K562 (cell line): ENCODE results near the gene SEMA5A. TPM values are rescaled to one million over a fixed set of nuclear protein-coding genes. Genes with fewer than 3 reads are reported as not detected.

Source experiments
- ATAC-seq: fragments of 200-7000 bp; cut with Tn5 transposase; 3 replicates; pipeline ENCODE4 v1.9.1; 2020; ENCODE audit warnings: moderate library complexity
- BruUV-seq: library from RNA; stranded (reverse); fragments of 400-500 nt; replicated peaks from 2 replicates; lab custom pipeline; 2021; lab: Mats Ljungman, UMichigan
- CTCF ChIA-PET: fragments of 300-600 bp; formaldehyde crosslinking; extraction: SDS; loops from one replicate; lab custom pipeline; 2021; ENCODE audit warnings: low intra/inter-chr PET ratio; lab: Yijun Ruan, JAX
- POLR2A ChIA-PET: fragments of 300-600, 350-650 bp; sonication (Branson Sonifier 250); formaldehyde crosslinking; extraction: SDS; loops from one replicate; lab custom pipeline; 2021; ENCODE audit warnings: antibody characterized with exemption, inconsistent platforms; lab: Yijun Ruan, JAX
- DNase-seq, 4 experiments: peaks; one replicate each; pipeline versions ENCODE4 v3.0.0 to v3.0.0-alpha.2; 2011 to 2018; ENCODE audit warnings: low spot score in 3 of 4, mixed read lengths in 3 of 4; ENCODE audit errors: extremely low read depth in 1 of 4
- FAIRE-seq: peaks from 2 replicates; lab custom pipeline; 2011; peaks lifted over from hg19 to GRCh38; lab: Jason Lieb, UNC
- H2AFZ ChIP-seq: 2 replicates; pipeline ENCODE4 v1.6.0; 2011; ENCODE audit warnings: low read depth, low read length, control low read depth, inconsistent platforms
- H3K27ac ChIP-seq: fragments of 200-600 bp; 3 replicates; pipeline ENCODE4 v1.8.0; 2011; ENCODE audit warnings: low read depth, mild to moderate bottlenecking, control low read depth, inconsistent platforms, low read length, moderate library complexity, mixed read lengths; ENCODE audit errors: extremely low read depth
- H3K27me3 ChIP-seq, 2 experiments: fragments of 300-600 bp in 1 of 2; 2 replicates in 1 of 2; 3 replicates in 1 of 2; pipeline versions ENCODE4 v1.6.0 to v1.8.0; 2011; ENCODE audit warnings: inconsistent platforms in 2 of 2, low read length in 2 of 2, mild to moderate bottlenecking in 1 of 2, mixed read lengths in 1 of 2, moderate library complexity in 1 of 2; ENCODE audit not compliant: control insufficient read depth in 2 of 2, insufficient read depth in 2 of 2
- H3K36me3 ChIP-seq: fragments of 300-600 bp; 3 replicates; pipeline ENCODE4 v1.8.0; 2011; ENCODE audit warnings: mild to moderate bottlenecking, low read length, inconsistent platforms; ENCODE audit not compliant: control insufficient read depth, insufficient read depth
- H3K4me1 ChIP-seq, 2 experiments: fragments of 200-600 bp in 1 of 2; replicated peaks in 1 of 2; 2 replicates in 1 of 2; 3 replicates in 1 of 2; pipeline versions ENCODE4 v1.5.1 to v1.8.0; 2011; ENCODE audit warnings: inconsistent platforms in 2 of 2, low read length in 2 of 2, mild to moderate bottlenecking in 1 of 2, mixed read lengths in 1 of 2, moderate library complexity in 1 of 2; ENCODE audit not compliant: control insufficient read depth in 2 of 2, insufficient read depth in 2 of 2
- H3K4me2 ChIP-seq: 2 replicates; pipeline ENCODE4 v1.6.1; 2011; ENCODE audit warnings: low read length, control low read depth, inconsistent platforms, mixed read lengths; ENCODE audit not compliant: insufficient read depth
- H3K4me3 ChIP-seq: fragments of 200-600 bp; sonication (generic), shearing (Covaris generic); 2 replicates; pipeline ENCODE4 v1.5.1; 2016; ENCODE audit warnings: control low read depth, inconsistent platforms
- H3K79me2 ChIP-seq: fragments of 200-600 bp; 3 replicates; pipeline ENCODE4 v1.8.0; 2011; ENCODE audit warnings: low read length, inconsistent platforms; ENCODE audit not compliant: control insufficient read depth, insufficient read depth
- H3K9ac ChIP-seq, 2 experiments: 2 replicates each; pipeline versions ENCODE4 v1.6.0 to v1.6.1; 2011; ENCODE audit warnings: low read depth in 2 of 2, low read length in 2 of 2, control low read depth in 1 of 2, inconsistent platforms in 1 of 2, mild to moderate bottlenecking in 1 of 2, mixed read lengths in 1 of 2; ENCODE audit not compliant: insufficient read depth in 1 of 2
- H3K9me1 ChIP-seq: one replicate; pipeline ENCODE4 v1.6.0; 2011; ENCODE audit warnings: inconsistent platforms, mild to moderate bottlenecking, low read length, moderate library complexity; ENCODE audit not compliant: control insufficient read depth, insufficient read depth
- H3K9me3 ChIP-seq: replicated peaks from 2 replicates; pipeline ENCODE4 v1.5.1; 2011; ENCODE audit warnings: low read depth, low read length, inconsistent platforms; ENCODE audit not compliant: control insufficient read depth, insufficient read depth
- H4K20me1 ChIP-seq: replicated peaks from 2 replicates; pipeline ENCODE4 v1.6.1; 2011; ENCODE audit warnings: low read length, inconsistent platforms, mixed read lengths; ENCODE audit not compliant: control insufficient read depth, insufficient read depth
- BRD4 ChIP-seq: fragments of 200-600 bp; sonication (generic); IDR thresholded peaks from 2 replicates; pipeline ENCODE4 v1.6.1; 2017; ENCODE audit warnings: inconsistent platforms
- C11orf30 ChIP-seq: fragments of 450-650 bp; IDR thresholded peaks from 2 replicates; pipeline ENCODE4 v1.6.1; 2016; ENCODE audit warnings: low read depth, mild to moderate bottlenecking
- CBX5 ChIP-seq: IDR thresholded peaks from 2 replicates; pipeline ENCODE4 v1.6.1; 2014; ENCODE audit warnings: low read depth, borderline replicate concordance
- CCNT2 ChIP-seq: IDR thresholded peaks from 2 replicates; pipeline ENCODE4 v1.6.1; 2011; ENCODE audit warnings: borderline replicate concordance, low read depth, mild to moderate bottlenecking, moderate library complexity, mixed read lengths, low read length; ENCODE audit not compliant: insufficient read length; ENCODE audit errors: extremely low read depth
- CHD2 ChIP-seq: IDR thresholded peaks from 2 replicates; pipeline ENCODE4 v1.6.1; 2011; ENCODE audit warnings: low read depth, low read length
- GATAD2B ChIP-seq: fragments of 450-650 bp; IDR thresholded peaks from 2 replicates; pipeline ENCODE4 v1.6.1; 2017; ENCODE audit warnings: mild to moderate bottlenecking, borderline replicate concordance
- SP1 ChIP-seq: sonication (generic); formaldehyde crosslinking; IDR thresholded peaks from 2 replicates; pipeline ENCODE4 v1.8.1; 2022; ENCODE audit warnings: mild to moderate bottlenecking, missing genetic modification reagents
- ZNF140 ChIP-seq: fragments of 250-450 bp; sonication (Bioruptor Pico); IDR thresholded peaks from 2 replicates; pipeline ENCODE4 v1.8.0; 2021; ENCODE audit warnings: moderate library complexity, mild to moderate bottlenecking, inconsistent platforms
- WGBS: fragments of 100-300 bp; shearing (Covaris generic); methylation state at CpG from one replicate; pipeline ENCODE4 v1.1.6; 2016; ENCODE audit warnings: low coverage, mixed read lengths; ENCODE audit not compliant: insufficient coverage; ENCODE audit errors: missing lambda C conversion rate; 5-methylcytosine and 5-hydroxymethylcytosine counted together
- in situ Hi-C: fragments of 300-500 bp; cut with MboI; formaldehyde crosslinking; loops from 4 replicates; pipeline ENCODE4 v1.15.0; 2018; ENCODE audit warnings: inconsistent platforms, mixed read lengths
- intact Hi-C: fragments of 100-400 bp; cut with micrococcal nuclease; formaldehyde crosslinking; loops from 2 replicates; pipeline ENCODE4 v1.14.2; 2022
- polyA plus RNA-seq, 8 experiments: library from polyadenylated mRNA; depleted of rRNA in 4 of 8; stranded (reverse) in 5 of 8; unstranded in 3 of 8; fragments of >200 nt; fragmentation: Nextera tagmentation in 2 of 8; fragmentation: Illumina TruSeq in 1 of 8; extraction: Ambion mirVana in 2 of 8; extraction: Trizol in 1 of 8; gene quantifications; 2 replicates each; pipeline versions ENCODE4 v1.2.1 to v1.2.3, GENCODE V29; 2011 to 2014; ENCODE audit warnings: inconsistent platforms in 1 of 8, missing spikeins in 1 of 8
- total RNA-seq, 7 experiments: library from RNA; depleted of rRNA in 6 of 7; stranded (reverse); fragments of >200 nt in 6 of 7; fragmentation: Illumina TruSeq in 2 of 7; extraction: Trizol in 2 of 7; gene quantifications; 2 replicates each; pipeline versions ENCODE4 v1.2.1 to v1.2.3, GENCODE V29; 2011 to 2021; ENCODE audit warnings: low replicate concordance in 1 of 7
- TF ChIP-seq, protein P1 (sequence below): fragments of 450-650 bp; IDR thresholded peaks from 2 replicates; pipeline ENCODE4 v1.6.1; 2016; ENCODE audit warnings: mild to moderate bottlenecking, moderate library complexity
- TF ChIP-seq, protein P2 (sequence below): fragments of 150-350 bp; conservative IDR thresholded peaks from 2 replicates; pipeline ENCODE4 v1.6.1; 2014; ENCODE audit warnings: low read length

The SEMA5A gene
- total and polyA plus RNA-seq, 9 of the 15 experiments (the other 6 are each of a cell fraction or from before 2014, with no cell fraction given), result 0.02 TPM; not detected in 8

DNA sequence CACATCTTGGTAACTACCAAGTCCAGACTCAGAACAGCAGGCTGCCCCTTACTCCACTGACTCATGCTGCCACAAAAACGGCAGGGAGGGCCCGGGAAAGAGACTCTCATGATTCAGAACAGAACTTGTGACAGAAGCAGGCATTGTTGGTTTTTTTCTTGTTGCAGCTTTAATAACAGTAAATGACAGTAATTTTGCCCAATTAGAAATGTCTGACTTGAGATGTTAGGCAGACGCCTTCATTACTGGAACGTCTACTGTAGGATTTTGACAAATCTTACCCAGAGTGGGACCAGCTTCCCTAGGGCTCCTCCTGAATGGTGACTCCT lies 77.9 kb downstream of the SEMA5A start:
- ATAC-seq (no peak), DNase-seq (no peak), FAIRE-seq (no peak)
- Histone ChIP-seq H3K9me1 (no peaks in the 10 kb centered on the region), H3K4me1 (no peaks in the 10 kb centered on the region), H3K27ac (no peak overlapping the region), H2AFZ (no peak overlapping the region), H4K20me1 (no peaks in the 10 kb centered on the region), H3K9me3 (no peaks in the 10 kb centered on the region), H3K36me3 (no peaks in the 10 kb centered on the region), H3K27me3 (no peaks in the 10 kb centered on the region), H3K79me2 (no peaks in the 10 kb centered on the region), H3K4me3 (no peak overlapping the region), H3K4me2 (no peak overlapping the region), H3K9ac (no peak overlapping the region)
- intact Hi-C loops (no loop called here), in situ Hi-C loops (no loop called here)
- ChIA-PET CTCF (no interaction called here), POLR2A (interaction anchor here (1.0 to 1.1 kb wide), 2 partner anchors 10 to 17 kb away, joined by 3 to 4 read pairs; no protein-coding TSS in a partner anchor)
- BruUV-seq, result no TSS peak
- WGBS, result 1% methylated on average over 4 of the region's 4 CpGs
- TF ChIP-seq C11orf30 (no peak), SP1 (CRISPR knock-in tag) (no peak), CHD2 (no peak), GATAD2B (no peak), BRD4 (no peak), ZNF140 (CRISPR knock-in tag) (no peak), CCNT2 (no peak), CBX5 (no peak)
- TF ChIP-seq, protein P1, sequence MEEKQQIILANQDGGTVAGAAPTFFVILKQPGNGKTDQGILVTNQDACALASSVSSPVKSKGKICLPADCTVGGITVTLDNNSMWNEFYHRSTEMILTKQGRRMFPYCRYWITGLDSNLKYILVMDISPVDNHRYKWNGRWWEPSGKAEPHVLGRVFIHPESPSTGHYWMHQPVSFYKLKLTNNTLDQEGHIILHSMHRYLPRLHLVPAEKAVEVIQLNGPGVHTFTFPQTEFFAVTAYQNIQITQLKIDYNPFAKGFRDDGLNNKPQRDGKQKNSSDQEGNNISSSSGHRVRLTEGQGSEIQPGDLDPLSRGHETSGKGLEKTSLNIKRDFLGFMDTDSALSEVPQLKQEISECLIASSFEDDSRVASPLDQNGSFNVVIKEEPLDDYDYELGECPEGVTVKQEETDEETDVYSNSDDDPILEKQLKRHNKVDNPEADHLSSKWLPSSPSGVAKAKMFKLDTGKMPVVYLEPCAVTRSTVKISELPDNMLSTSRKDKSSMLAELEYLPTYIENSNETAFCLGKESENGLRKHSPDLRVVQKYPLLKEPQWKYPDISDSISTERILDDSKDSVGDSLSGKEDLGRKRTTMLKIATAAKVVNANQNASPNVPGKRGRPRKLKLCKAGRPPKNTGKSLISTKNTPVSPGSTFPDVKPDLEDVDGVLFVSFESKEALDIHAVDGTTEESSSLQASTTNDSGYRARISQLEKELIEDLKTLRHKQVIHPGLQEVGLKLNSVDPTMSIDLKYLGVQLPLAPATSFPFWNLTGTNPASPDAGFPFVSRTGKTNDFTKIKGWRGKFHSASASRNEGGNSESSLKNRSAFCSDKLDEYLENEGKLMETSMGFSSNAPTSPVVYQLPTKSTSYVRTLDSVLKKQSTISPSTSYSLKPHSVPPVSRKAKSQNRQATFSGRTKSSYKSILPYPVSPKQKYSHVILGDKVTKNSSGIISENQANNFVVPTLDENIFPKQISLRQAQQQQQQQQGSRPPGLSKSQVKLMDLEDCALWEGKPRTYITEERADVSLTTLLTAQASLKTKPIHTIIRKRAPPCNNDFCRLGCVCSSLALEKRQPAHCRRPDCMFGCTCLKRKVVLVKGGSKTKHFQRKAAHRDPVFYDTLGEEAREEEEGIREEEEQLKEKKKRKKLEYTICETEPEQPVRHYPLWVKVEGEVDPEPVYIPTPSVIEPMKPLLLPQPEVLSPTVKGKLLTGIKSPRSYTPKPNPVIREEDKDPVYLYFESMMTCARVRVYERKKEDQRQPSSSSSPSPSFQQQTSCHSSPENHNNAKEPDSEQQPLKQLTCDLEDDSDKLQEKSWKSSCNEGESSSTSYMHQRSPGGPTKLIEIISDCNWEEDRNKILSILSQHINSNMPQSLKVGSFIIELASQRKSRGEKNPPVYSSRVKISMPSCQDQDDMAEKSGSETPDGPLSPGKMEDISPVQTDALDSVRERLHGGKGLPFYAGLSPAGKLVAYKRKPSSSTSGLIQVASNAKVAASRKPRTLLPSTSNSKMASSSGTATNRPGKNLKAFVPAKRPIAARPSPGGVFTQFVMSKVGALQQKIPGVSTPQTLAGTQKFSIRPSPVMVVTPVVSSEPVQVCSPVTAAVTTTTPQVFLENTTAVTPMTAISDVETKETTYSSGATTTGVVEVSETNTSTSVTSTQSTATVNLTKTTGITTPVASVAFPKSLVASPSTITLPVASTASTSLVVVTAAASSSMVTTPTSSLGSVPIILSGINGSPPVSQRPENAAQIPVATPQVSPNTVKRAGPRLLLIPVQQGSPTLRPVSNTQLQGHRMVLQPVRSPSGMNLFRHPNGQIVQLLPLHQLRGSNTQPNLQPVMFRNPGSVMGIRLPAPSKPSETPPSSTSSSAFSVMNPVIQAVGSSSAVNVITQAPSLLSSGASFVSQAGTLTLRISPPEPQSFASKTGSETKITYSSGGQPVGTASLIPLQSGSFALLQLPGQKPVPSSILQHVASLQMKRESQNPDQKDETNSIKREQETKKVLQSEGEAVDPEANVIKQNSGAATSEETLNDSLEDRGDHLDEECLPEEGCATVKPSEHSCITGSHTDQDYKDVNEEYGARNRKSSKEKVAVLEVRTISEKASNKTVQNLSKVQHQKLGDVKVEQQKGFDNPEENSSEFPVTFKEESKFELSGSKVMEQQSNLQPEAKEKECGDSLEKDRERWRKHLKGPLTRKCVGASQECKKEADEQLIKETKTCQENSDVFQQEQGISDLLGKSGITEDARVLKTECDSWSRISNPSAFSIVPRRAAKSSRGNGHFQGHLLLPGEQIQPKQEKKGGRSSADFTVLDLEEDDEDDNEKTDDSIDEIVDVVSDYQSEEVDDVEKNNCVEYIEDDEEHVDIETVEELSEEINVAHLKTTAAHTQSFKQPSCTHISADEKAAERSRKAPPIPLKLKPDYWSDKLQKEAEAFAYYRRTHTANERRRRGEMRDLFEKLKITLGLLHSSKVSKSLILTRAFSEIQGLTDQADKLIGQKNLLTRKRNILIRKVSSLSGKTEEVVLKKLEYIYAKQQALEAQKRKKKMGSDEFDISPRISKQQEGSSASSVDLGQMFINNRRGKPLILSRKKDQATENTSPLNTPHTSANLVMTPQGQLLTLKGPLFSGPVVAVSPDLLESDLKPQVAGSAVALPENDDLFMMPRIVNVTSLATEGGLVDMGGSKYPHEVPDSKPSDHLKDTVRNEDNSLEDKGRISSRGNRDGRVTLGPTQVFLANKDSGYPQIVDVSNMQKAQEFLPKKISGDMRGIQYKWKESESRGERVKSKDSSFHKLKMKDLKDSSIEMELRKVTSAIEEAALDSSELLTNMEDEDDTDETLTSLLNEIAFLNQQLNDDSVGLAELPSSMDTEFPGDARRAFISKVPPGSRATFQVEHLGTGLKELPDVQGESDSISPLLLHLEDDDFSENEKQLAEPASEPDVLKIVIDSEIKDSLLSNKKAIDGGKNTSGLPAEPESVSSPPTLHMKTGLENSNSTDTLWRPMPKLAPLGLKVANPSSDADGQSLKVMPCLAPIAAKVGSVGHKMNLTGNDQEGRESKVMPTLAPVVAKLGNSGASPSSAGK, result no peak
- TF ChIP-seq, protein P2, sequence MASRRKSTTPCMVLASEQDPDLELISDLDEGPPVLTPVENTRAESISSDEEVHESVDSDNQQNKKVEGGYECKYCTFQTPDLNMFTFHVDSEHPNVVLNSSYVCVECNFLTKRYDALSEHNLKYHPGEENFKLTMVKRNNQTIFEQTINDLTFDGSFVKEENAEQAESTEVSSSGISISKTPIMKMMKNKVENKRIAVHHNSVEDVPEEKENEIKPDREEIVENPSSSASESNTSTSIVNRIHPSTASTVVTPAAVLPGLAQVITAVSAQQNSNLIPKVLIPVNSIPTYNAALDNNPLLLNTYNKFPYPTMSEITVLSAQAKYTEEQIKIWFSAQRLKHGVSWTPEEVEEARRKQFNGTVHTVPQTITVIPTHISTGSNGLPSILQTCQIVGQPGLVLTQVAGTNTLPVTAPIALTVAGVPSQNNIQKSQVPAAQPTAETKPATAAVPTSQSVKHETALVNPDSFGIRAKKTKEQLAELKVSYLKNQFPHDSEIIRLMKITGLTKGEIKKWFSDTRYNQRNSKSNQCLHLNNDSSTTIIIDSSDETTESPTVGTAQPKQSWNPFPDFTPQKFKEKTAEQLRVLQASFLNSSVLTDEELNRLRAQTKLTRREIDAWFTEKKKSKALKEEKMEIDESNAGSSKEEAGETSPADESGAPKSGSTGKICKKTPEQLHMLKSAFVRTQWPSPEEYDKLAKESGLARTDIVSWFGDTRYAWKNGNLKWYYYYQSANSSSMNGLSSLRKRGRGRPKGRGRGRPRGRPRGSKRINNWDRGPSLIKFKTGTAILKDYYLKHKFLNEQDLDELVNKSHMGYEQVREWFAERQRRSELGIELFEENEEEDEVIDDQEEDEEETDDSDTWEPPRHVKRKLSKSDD, result no peak
